ENCODE measurements around the gene ID3. TPM values are rescaled to one million over a fixed set of nuclear protein-coding genes. Genes with fewer than 3 reads are reported as not detected.
"Not testable (repeated sequence)": the region's sequence is repeated elsewhere in the genome, so short reads cannot be mapped to it uniquely, and the experiment has no call there.

Gene ID3
- total RNA-seq, 1 donor from 2014 or later, result 86.9 TPM

DNA sequence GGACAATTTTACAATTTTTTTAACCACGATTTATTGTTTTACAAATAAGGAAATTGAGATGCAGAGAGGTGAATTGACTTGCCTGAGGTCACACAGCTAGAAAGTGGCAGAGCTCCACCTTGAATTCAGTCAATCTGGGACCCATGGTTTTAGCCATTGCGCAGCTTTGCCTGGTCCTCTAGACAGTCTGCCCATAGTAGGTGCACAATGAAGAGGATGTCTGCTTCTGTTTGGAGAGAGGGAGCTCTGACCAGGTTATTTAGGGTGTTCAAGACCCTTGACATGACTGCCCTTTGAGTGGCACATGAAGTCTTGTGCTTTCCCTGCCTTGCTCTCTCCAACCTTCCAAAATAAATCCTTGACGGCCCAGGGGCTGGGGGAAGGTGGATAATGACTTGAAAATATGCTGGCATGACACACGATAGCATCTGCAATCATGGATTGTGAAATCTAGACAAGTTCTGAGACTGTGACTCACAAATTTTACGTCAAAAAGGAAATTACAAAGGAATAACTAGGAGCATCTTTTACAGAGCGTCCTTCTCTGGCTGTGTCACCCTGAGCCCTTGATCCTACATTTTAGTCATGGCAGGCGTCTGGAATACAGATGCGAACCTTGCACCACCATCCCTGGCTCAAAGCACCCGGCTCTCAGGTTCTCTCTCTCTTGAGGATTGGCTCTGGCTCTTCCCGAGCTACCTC is 26.2 kb upstream of the ID3 start:
- TF ChIP-seq, protein P1, sequence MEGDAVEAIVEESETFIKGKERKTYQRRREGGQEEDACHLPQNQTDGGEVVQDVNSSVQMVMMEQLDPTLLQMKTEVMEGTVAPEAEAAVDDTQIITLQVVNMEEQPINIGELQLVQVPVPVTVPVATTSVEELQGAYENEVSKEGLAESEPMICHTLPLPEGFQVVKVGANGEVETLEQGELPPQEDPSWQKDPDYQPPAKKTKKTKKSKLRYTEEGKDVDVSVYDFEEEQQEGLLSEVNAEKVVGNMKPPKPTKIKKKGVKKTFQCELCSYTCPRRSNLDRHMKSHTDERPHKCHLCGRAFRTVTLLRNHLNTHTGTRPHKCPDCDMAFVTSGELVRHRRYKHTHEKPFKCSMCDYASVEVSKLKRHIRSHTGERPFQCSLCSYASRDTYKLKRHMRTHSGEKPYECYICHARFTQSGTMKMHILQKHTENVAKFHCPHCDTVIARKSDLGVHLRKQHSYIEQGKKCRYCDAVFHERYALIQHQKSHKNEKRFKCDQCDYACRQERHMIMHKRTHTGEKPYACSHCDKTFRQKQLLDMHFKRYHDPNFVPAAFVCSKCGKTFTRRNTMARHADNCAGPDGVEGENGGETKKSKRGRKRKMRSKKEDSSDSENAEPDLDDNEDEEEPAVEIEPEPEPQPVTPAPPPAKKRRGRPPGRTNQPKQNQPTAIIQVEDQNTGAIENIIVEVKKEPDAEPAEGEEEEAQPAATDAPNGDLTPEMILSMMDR (IDR thresholded peaks at IDR 0.05), result no peak
- Mint-ChIP-seq H3K27me3 (ENCODE audit: unreplicated experiment) (no peaks in the 10 kb centered on the region), H3K4me3 (ENCODE audit: unreplicated experiment) (no peak overlapping the region), H3K4me1 (ENCODE audit: unreplicated experiment) (peaks cover 31% of the 10 kb centered on the region), H3K36me3 (ENCODE audit: unreplicated experiment) (no peaks in the 10 kb centered on the region), H3K9me3 (ENCODE audit: unreplicated experiment) (no peaks in the 10 kb centered on the region), H3K27ac (ENCODE audit: unreplicated experiment) (peak overlapping the region; percentile 79)
- no peak for DNase-seq (ENCODE audit: extremely low spot score, unreplicated experiment)

DNA sequence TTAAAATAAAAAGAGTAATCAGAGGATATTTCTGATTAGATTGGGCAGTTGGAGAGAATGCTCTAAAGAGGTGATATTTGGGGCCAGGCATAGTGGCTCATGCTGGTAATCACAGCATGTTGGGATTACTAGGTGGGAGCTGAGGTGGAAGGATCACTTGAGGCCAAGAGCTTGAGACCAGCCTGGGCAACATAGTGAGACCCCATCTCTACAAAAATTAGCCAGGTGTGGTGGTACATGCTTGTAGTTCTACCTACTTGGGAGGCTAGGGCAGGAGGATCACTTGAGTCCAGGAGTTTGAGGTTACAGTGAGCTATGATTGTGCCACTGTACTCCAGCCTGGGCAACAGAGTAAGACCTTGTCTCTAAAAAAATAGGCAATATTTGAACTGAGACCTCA is 24.4 kb upstream of the ID3 start:
- not testable (repeated sequence) for H3K27me3 Mint-ChIP-seq (ENCODE audit: unreplicated experiment)

DNA sequence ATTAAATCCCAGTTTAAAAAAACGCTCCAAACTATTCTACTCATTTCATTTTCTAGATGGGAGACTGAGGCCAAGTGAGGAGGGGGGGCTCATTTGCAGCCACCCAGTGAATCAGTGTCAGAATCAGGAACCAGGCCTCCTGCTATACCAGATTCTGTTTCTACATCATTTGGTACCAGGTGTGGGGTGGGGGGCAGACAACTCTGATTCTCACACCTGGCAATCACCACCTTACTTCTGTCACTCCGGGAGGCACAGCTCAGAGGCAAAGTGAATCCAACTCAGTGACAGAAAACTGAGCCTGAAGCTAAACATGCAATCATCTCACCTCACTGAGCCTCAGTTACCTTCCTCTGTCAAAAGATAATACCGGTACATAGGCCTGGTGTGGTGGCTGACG is 23.5 kb upstream of the ID3 start:
- Mint-ChIP-seq H3K27ac (ENCODE audit: unreplicated experiment) (peak overlapping the region; percentile 53), H3K27me3 (ENCODE audit: unreplicated experiment) (no peaks in the 10 kb centered on the region), H3K9me3 (ENCODE audit: unreplicated experiment) (no peaks in the 10 kb centered on the region), H3K4me3 (ENCODE audit: unreplicated experiment) (no peak overlapping the region), H3K36me3 (ENCODE audit: unreplicated experiment) (no peaks in the 10 kb centered on the region), H3K4me1 (ENCODE audit: unreplicated experiment) (peaks cover 42% of the 10 kb centered on the region)
- no peak for DNase-seq (ENCODE audit: extremely low spot score, unreplicated experiment)
- TF ChIP-seq, protein P1 (IDR thresholded peaks at IDR 0.05), result no peak

More for the DNA sequence above, 24.4 kb upstream of the ID3 start:
- not testable (repeated sequence) for H3K27ac Mint-ChIP-seq (ENCODE audit: unreplicated experiment); H3K36me3 Mint-ChIP-seq (ENCODE audit: unreplicated experiment); DNase-seq (ENCODE audit: extremely low spot score, unreplicated experiment); H3K4me3 Mint-ChIP-seq (ENCODE audit: unreplicated experiment); H3K9me3 Mint-ChIP-seq (ENCODE audit: unreplicated experiment)
- peaks cover 34% of the 10 kb centered on the region for H3K4me1 Mint-ChIP-seq (ENCODE audit: unreplicated experiment)

DNA sequence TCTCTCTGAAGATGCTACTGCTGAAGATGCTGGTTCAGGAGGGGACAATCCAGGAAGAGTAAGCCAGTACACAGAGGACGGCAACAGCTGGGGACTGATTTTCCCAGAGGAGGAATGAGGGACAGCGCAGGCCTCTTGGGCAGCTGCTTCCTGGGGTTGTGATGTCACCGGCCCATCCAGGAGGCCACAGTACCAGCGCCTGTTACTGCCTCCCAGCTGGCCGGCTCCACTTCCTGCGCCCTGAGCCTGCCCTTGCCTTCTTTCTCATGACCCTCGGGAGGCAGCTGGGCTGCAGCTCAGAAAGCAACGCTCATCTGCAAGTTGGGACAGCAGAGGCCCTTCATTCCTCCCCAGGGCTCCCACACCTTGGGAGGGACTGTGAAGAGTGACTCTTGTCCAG is 21.9 kb upstream of the ID3 start:
- Mint-ChIP-seq H3K36me3 (ENCODE audit: unreplicated experiment) (no peaks in the 10 kb centered on the region), H3K9me3 (ENCODE audit: unreplicated experiment) (no peaks in the 10 kb centered on the region), H3K27ac (ENCODE audit: unreplicated experiment) (peak overlapping the region; percentile 83), H3K4me1 (ENCODE audit: unreplicated experiment) (peaks cover 55% of the 10 kb centered on the region), H3K4me3 (ENCODE audit: unreplicated experiment) (no peak overlapping the region), H3K27me3 (ENCODE audit: unreplicated experiment) (no peaks in the 10 kb centered on the region)
- no peak for DNase-seq (ENCODE audit: extremely low spot score, unreplicated experiment)
- TF ChIP-seq, protein P1 (IDR thresholded peaks at IDR 0.05), result no peak

DNA sequence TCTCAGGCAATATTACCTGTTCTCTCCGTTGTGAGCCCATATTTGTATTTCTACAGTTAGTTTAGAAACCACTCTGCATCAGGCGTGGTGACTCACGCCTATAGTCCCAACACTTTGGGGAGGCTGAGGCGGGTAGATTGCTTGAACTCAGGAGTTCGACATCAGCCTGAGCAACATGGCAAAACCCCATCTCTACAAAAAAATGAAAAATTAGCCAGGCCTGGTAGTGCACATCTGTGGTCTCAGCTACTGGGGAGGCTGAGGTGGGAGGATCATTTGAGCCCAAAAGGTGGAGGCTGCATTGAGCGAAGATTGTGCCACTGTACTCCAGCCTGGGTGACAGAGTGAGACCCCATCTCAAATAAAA is 19.7 kb upstream of the ID3 start:
- TF ChIP-seq, protein P1 (IDR thresholded peaks at IDR 0.05), result no peak
- H3K9me3 Mint-ChIP-seq (ENCODE audit: unreplicated experiment), result peaks cover 6% of the 10 kb centered on the region
- H3K4me1 Mint-ChIP-seq (ENCODE audit: unreplicated experiment), result peaks cover 58% of the 10 kb centered on the region
- peaks cover 2% of the 10 kb centered on the region for H3K36me3 Mint-ChIP-seq (ENCODE audit: unreplicated experiment)
- H3K27me3 Mint-ChIP-seq (ENCODE audit: unreplicated experiment), result no peaks in the 10 kb centered on the region
- H3K27ac Mint-ChIP-seq (ENCODE audit: unreplicated experiment), result peak overlapping the region; percentile 98
- DNase-seq (ENCODE audit: extremely low spot score, unreplicated experiment), result no peak
- H3K4me3 Mint-ChIP-seq (ENCODE audit: unreplicated experiment), result no peak overlapping the region
